Measurements from ENCODE around the gene PAX5.

PAX5 gene

GRCh38 chr9:36839131-36839885 is 194.8 kb downstream of the PAX5 start:
- DNase-seq (ENCODE audit: extremely low read depth in 1 of 2, low read depth in 1 of 2), result no peak

GRCh38 chr9:36837431-36838405 is 196.3 kb downstream of the PAX5 start:
- no peak for DNase-seq (ENCODE audit: extremely low read depth in 1 of 2, low read depth in 1 of 2)

DNA sequence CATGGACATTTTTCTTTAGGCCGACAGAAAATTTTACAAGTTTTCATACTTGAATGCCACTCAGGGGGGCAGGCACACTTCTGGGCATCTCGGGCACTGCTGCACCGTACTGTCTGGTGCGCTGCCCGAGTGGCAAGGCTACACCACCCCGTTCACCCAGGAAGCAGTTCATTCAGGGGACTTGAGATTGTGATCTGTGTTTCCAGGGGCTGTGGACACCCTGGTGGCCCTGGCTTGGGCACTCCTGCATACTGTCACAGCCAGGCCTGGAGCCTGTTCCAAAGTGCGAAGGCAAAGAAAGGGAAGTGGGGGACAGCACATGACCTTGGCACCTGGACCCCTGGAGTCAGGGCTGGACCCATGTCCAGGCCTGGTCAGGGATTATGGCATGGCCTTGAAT is 197.6 kb downstream of the PAX5 start:
- DNase-seq (ENCODE audit: extremely low read depth in 1 of 2, low read depth in 1 of 2), result no peak

GRCh38 chr9:36835271-36835996 is 198.6 kb downstream of the PAX5 start:
- DNase-seq (ENCODE audit: extremely low read depth in 1 of 2, low read depth in 1 of 2), result no peak

- no peak for DNase-seq (ENCODE audit: extremely low read depth in 1 of 2, low read depth in 1 of 2)
These were observed 199.3 kb downstream of the PAX5 start for GRCh38 chr9:36834736-36835135.

- DNase-seq (ENCODE audit: extremely low read depth in 1 of 2, low read depth in 1 of 2), result no peak
These were observed 200.1 kb downstream of the PAX5 start for GRCh38 chr9:36833954-36834353.

GRCh38 chr9:36832164-36832795 is 201.8 kb downstream of the PAX5 start:
- no peak for DNase-seq (ENCODE audit: extremely low read depth in 1 of 2, low read depth in 1 of 2)

- no peak for DNase-seq (ENCODE audit: extremely low read depth in 1 of 2, low read depth in 1 of 2)
These were observed 202.5 kb downstream of the PAX5 start for GRCh38 chr9:36831381-36832161.

DNA sequence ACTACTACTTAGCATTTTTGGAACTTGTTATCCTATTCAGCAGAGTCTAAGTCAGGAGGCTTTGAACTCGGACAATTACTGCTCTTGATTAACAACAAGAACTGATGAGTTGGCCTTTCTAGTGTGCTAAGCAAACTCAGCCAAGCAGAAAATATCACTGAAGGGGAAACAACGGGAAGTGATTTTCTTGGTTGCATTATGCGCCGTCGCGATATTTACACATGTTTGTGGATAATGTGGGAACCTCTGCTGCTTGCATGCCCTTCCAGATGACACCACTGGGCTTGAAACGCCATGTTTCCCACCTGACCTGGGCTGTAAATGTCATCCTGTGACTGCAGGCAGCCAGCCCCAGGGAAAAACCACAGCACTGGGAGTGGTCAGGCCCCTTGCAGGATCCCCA is 205.5 kb downstream of the PAX5 start:
- DNase-seq (ENCODE audit: extremely low read depth in 1 of 2, low read depth in 1 of 2), result no peak

- no peak for DNase-seq (ENCODE audit: extremely low read depth in 1 of 2, low read depth in 1 of 2)
These were observed 206.5 kb downstream of the PAX5 start for GRCh38 chr9:36827593-36827992.

DNA sequence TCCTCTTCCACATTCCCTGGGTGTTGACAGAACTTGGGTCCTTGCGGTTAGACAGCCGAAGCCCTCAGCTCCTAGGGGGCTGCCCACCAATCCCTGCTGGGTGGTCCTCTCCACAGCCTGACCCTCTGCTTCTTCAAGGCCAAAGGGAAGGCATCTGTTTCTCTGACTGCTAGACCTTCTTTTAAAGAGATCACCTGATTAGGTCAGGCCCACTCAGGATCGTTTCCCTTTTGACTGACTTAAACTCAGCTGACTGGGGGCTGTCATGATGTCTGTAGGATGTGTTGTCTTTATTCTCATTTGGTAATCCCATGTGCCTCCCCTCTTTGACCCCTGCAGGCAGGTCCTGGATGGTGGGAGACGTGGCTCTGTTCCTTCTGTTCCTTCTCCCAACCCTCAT is 207.5 kb downstream of the PAX5 start:
- no peak for DNase-seq (ENCODE audit: extremely low read depth in 1 of 2, low read depth in 1 of 2)

GRCh38 chr9:36825179-36825578 is 208.9 kb downstream of the PAX5 start:
- DNase-seq (ENCODE audit: extremely low read depth in 1 of 2, low read depth in 1 of 2), result no peak

- DNase-seq (ENCODE audit: extremely low read depth in 1 of 2, low read depth in 1 of 2), result no peak
These were observed 210.1 kb downstream of the PAX5 start for GRCh38 chr9:36823934-36824333.

- no peak for DNase-seq (ENCODE audit: extremely low read depth in 1 of 2, low read depth in 1 of 2)
These were observed 210.6 kb downstream of the PAX5 start for GRCh38 chr9:36823466-36823865.

DNA sequence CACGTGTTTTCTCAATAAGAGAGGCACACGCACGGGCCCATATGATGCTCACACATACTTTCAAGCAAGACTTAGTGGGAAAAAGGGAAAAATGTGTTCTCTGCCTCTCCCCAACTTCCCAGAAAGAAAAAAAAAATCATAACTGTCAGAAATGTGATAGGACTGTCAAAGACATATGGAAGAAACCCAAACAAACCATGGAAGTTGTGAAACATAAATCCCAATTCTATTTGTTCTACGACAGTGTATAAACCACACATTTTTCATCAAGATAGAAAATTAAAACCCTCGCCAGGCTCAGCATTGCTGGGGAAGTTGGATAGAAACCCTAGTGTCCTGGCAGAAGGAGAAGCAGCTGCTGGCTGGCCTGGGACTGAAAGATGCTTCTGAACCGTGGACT is 211.9 kb downstream of the PAX5 start:
- DNase-seq (ENCODE audit: extremely low read depth in 1 of 2, low read depth in 1 of 2), result no peak

DNA sequence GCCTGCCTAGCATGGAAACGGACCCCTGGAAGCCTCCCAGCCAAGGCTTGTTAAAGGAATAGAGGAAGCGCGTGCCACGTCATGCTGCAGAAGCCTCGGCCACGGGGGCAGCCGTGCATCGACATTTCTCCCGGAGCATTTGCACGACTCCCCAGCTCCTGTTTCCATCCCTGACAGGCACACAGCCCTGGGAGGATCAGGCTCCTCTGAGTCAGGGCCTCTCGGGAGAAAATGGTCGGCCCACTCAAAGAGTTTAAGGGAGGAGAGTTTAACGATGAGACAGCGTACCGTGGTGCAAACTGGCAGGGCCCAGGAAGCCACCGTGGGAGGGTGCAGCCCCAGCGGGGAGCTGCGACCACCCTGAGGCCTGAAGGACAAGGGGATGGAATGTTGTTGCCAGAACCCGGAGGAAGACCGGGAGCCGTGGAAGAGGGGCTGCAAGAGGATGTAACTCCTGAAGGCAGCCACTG is 213.6 kb downstream of the PAX5 start:
- no peak for DNase-seq (ENCODE audit: extremely low read depth in 1 of 2, low read depth in 1 of 2)

- no peak for DNase-seq (ENCODE audit: extremely low read depth in 1 of 2, low read depth in 1 of 2)
These were observed 214.8 kb downstream of the PAX5 start for GRCh38 chr9:36818965-36819870.

DNA sequence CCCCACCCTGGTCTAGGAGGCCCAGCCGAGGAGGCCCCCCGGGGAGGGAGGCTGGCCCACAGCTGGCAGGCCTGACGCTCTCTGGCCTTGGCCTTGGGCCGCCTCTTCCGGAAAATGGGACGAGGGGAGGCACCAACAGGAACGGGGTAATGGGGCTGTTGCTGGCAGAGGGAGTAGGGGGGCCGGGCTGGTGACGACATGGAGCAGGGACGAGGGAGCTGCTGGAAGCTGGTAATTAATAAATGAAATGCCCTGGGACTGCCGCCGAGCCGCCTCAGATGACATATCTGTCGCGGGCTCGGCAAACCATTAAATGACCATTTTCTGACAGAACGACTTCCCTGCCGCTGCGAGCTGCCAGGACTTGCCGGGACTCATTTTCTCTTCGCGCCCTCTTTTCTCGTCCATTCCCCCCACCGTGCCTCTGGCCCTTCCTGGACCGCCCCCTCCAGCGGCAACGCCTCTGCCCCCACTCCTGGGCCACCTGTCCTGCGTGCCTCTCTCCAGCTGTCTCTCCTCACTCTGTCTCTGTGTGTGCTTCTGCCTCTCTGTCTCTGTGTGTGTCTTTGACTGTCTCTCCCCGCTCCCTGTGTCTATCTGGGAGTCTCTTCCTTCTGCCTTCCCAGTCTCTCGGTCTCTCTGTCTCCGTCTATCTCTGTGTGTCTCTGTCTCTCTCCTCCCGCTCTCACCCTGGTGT is 215.7 kb downstream of the PAX5 start:
- DNase-seq (ENCODE audit: extremely low read depth in 1 of 2, low read depth in 1 of 2), result no peak

All from activated CD8-positive, alpha-beta memory T cell treated with anti-CD3 and anti-CD28 coated beads for 1 hour (primary cell).